ENCODE results near the gene YJU2.
"Not testable (repeated sequence)": the region's sequence is repeated elsewhere in the genome, so short reads cannot be mapped to it uniquely, and the experiment has no call there.

YJU2 gene

GRCh38 chr19:4246767-4247593 lies at the start of gene YJU2:
YJU2 (plus strand) TSS chr19:4247080; CDS start chr19:4247147, 67 bp downstream.
- DNase-seq = peak; percentile 98

- DNase-seq = no peak
Observed at GRCh38 chr19:4197228-4197624, 49.7 kb upstream of the YJU2 start.

- no peak for DNase-seq
Observed at GRCh38 chr19:4197625-4198466, 49.0 kb upstream of the YJU2 start.

GRCh38 chr19:4198467-4199126 lies 48.3 kb upstream of the YJU2 start:
- DNase-seq = no peak

DNA sequence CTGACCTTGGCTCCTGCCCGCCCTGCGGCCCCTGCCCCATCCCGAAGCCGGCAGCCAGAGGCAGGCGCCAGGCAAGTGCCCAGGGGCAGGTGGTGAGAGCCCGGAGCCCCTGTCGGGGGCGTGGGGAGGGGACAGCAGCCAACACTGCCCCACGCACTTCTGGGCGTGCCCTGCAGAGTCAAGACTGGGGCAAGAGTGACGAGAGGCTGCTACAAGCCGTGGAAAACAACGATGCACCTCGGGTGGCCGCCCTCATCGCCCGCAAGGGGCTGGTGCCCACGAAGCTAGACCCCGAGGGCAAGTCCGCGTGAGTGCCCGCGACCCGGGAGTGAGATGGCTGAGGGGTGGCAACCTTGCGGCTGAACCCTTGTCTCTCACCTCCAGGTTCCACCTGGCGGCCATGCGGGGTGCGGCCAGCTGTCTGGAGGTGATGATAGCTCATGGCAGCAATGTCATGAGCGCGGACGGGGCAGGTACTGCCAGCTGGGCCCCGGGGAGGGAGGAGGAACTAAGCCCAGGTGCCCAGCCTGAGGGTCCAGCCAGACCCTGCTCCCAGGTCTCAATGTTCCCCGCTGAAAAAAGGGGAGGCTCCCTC lies 47.1 kb upstream of the YJU2 start:
- no peak for DNase-seq

DNA sequence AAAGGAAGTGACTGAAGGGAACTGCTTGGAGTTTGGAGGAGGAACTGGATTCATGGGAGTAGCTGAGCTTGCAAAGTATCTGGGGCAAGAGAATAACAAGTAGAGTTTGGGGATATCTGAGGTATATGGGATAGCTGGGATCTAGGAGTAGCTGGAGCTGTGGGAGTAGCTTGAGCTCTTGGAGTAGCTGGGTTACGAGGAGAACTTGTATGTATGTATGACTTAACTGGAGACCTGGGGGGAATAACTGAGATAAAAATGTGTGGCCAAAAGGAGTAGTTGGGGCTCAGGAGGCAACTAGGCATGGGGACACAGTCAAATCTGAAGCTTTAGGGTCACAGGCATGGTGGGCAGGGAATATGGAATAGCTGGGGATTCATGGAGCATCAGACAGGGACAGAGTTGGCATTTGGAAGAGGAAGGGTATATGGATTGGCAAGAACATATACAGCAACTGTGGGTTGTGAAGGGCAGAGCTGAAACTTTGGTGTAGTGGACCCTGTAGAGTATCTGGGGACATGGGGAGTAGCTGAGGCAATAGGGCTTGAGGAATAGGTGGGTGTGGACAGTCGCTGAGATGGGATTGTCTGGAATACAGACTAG lies 45.8 kb upstream of the YJU2 start:
- DNase-seq = no peak

DNA sequence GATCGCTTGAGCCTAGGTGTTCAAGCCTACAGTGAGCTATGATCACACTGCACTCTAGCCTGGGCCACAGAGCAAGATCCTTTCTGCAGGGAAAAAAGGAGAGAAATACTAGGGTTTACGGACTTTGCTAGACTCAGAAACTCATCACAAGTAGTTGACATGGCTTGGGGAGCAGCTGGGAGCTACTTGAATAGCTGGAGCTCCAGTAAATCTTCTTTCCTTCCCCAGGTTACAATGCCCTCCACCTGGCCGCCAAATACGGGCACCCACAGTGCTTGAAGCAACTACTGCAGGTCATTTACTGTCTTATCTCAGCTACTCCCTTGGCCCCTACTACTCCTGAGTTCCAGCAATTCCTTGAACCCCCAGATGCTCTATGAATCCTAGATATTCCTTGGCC lies 45.1 kb upstream of the YJU2 start:
- no peak for DNase-seq

- DNase-seq = no peak
Observed at GRCh38 chr19:4206818-4207484, 39.9 kb upstream of the YJU2 start.

DNA sequence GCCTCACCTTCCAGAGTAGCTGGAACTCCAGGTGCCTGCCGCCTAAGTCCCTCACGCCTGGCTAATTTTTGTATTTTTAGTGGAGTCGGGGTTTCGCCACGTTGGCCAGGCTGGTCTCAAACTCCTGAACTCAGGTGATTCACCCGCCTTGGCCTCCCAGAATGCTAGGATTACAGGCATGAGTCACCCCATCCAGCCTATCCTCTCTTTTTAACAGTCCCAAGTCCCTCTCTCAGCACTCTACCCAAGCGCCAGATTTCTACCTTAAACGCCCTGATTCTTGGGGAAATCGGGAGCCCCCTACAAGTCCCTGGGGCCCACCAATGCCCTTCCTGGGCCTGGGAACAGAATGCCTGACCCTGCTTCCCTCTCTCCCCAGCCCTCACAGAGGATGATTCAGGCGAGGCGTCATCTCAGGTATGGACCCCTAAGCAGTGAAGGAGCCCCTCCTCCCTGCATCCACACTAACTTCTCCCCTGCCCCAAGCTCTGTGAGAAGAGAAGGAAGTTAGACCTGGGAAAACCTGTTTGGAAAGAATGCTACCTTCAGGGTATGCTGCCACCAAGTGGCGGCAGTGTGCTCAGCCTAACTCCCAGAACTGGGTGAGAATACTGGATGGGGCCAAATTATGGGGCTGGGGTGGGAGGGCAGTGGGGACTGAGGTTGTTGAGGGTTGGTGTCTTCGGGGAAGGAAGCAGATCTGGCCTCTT lies 38.3 kb upstream of the YJU2 start:
- DNase-seq = no peak

DNA sequence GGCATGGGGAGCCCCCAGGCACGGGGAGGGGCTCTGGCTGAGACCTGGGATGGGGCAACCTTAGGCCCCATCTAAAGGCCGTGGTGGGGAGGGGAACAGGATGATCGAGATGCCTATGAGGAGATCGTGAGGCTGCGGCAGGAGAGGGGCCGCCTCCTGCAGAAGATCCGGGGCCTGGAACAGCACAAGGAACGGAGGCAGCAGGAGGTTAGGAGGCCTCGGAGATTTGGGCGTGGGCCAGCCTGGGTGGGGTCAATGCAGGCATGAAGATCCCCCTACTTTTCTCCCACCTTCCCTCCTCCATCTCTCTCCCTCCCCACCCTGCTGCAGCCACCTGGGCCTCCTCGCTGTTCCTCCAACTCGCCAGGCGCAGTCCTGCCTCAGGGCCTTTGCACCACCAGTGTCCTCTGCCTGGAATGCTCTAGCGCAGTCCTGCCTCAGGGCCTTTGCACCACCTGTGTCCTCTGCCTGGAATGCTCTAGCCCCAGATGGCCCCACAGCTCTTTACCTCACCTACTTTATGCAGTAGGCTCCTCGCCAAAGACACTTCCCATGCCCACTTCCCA lies 36.6 kb upstream of the YJU2 start:
- no peak for DNase-seq

GRCh38 chr19:4213116-4213515 lies 33.8 kb upstream of the YJU2 start:
- no peak for DNase-seq

- DNase-seq = no peak
Observed at GRCh38 chr19:4215807-4216206, 31.1 kb upstream of the YJU2 start.

DNA sequence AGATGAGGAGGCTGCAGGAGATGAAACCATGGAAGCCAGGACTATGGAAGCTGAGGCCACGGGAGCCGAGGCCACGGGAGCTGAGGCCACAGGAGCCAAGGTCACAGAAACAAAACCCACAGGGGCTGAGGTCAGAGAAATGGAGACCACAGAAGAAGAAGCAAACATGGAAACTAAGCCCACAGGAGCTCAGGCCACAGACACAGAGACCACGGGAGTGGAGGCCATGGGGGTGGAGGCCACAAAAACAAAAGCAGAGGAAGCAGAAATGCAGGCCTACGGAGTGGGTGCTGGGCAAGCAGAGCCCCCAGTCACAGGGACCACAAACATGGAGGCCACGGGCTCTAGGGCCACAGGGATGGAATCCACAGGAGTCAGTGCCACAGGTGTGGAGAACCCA lies 30.0 kb upstream of the YJU2 start:
- no peak for DNase-seq

GRCh38 chr19:4217429-4218264 lies 29.2 kb upstream of the YJU2 start:
- no peak for DNase-seq

- not testable (repeated sequence) for DNase-seq
Observed at GRCh38 chr19:4218523-4218922, 28.4 kb upstream of the YJU2 start.

DNA sequence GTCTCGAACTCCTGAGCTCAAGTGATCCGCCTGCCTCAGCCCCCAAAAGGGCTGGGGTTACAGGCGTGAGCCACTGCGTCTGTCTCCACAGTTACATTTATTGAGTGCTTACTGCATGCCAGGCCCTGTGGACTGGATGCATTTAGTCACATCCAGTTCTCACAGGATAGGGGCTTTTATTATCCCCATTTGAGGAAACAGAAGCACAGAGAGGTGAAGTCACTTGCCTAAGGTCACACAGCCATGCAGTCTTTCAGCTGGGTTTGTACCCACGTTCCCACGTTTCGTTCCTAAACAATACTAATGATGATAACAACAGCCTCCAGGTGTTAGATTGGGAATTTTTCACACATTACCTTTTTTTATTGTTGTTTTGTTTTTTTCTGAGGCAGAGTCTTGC lies 26.7 kb upstream of the YJU2 start:
- DNase-seq = no peak

- no peak for DNase-seq
Observed at GRCh38 chr19:4224470-4224869, 22.4 kb upstream of the YJU2 start.

- DNase-seq = no peak
Observed at GRCh38 chr19:4225885-4226284, 21.0 kb upstream of the YJU2 start.

DNA sequence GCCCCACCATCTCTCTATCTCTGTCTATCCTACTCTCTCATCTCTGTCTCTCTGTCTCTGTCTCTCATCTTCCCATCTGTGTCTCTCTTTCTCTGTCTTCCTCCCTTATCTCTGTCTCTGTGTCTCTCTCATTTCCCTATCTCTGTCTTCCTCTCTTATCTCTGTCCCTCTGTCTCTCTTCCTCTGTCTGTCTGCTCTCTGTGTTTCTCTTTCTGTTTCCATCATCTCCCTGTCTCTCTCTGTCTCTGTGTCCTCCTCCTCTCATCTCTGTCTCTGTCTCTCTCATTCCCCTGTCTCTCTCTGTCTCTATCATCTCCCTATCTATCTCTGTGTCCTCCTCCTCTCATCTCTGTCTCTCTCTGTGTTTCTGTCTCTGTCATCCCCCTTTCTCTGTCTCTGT lies 19.1 kb upstream of the YJU2 start:
- DNase-seq = no peak

DNA sequence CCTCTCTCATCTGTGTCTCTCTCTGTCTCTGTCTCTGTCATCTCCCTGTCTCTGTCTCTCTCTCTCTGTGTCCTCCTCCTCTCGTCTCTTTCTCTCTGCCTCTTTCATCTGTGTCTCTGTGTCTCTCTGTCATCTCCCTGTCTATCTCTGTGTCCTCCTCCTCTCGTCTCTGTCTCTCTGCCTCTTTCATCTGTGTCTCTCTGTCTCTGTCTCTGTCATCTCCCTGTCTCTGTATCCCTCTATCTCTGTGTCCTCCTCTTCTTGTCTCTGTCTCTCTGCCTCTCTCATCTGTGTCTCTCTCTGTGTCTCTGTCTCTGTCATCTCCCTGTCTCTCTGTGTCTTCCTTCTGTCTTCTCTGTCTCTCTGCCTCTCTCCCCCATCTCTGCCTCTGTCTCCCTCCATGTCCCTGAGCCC lies 18.1 kb upstream of the YJU2 start:
- DNase-seq = no peak
